Endothelial cell of umbilical vein (primary cell): ENCODE results near the gene RSPH10B. TPM values are rescaled to one million over a fixed set of nuclear protein-coding genes. Genes with fewer than 3 reads are reported as not detected.

Experiments
- BruUV-seq: library from RNA; stranded (reverse); fragments of 400-500 nt; replicated peaks from 2 replicates; lab custom pipeline; 2021; lab: Mats Ljungman, UMichigan
- CTCF ChIA-PET: fragments of 300-600, 350-600 bp; sonication (Branson Sonifier 250); formaldehyde crosslinking; loops from one replicate; lab custom pipeline; 2021; ENCODE audit warnings: antibody characterized with exemption, inconsistent platforms; lab: Charles Lee
- POLR2A ChIA-PET: fragments of 300-600, 350-600 bp; sonication (Branson Sonifier 250); formaldehyde crosslinking; loops from one replicate; lab custom pipeline; 2021; ENCODE audit warnings: antibody characterized with exemption, inconsistent platforms; lab: Charles Lee
- DNase-seq: peaks from one replicate; pipeline ENCODE4 v3.0.0-alpha.2; 2011; ENCODE audit warnings: low read depth, low spot score
- FAIRE-seq: peaks from 2 replicates; lab custom pipeline; 2011; peaks lifted over from hg19 to GRCh38; lab: Jason Lieb, UNC
- H2AFZ ChIP-seq: 2 replicates; pipeline ENCODE4 v1.6.0; 2012; ENCODE audit warnings: low read depth, low read length, control low read depth, inconsistent platforms
- H3K27ac ChIP-seq: 2 replicates; pipeline ENCODE4 v1.5.1; 2011; ENCODE audit warnings: low read depth, mild to moderate bottlenecking, control low read depth, low read length, moderate library complexity; ENCODE audit not compliant: insufficient read depth
- H3K27me3 ChIP-seq, 2 experiments: 2 replicates each; pipeline versions ENCODE4 v1.6.0 to v1.6.1; 2011; ENCODE audit warnings: low read length in 2 of 2, mixed read lengths in 1 of 2; ENCODE audit not compliant: control insufficient read depth in 2 of 2, insufficient read depth in 2 of 2
- H3K36me3 ChIP-seq, 2 experiments: 2 replicates in 1 of 2; 3 replicates in 1 of 2; pipeline ENCODE4 v1.5.1; 2011; ENCODE audit warnings: low read length in 2 of 2, mild to moderate bottlenecking in 1 of 2, moderate library complexity in 1 of 2; ENCODE audit not compliant: control insufficient read depth in 2 of 2, insufficient read depth in 2 of 2; ENCODE audit errors: extremely low read depth in 1 of 2
- H3K4me1 ChIP-seq: 3 replicates; pipeline ENCODE4 v1.5.1; 2011; ENCODE audit warnings: mild to moderate bottlenecking, low read length; ENCODE audit not compliant: control insufficient read depth, insufficient read depth; ENCODE audit errors: extremely low read depth
- H3K4me2 ChIP-seq: 2 replicates; pipeline ENCODE4 v1.6.1; 2011; ENCODE audit warnings: low read length, control low read depth, mixed read lengths; ENCODE audit not compliant: insufficient read depth
- H3K4me3 ChIP-seq, 3 experiments: fragments of 200-600 bp in 1 of 3; sonication (generic), shearing (Covaris generic) in 1 of 3; replicated peaks in 1 of 3; 2 replicates each; pipeline ENCODE4 v1.5.1; 2011 to 2016; ENCODE audit warnings: control low read depth in 3 of 3, low read length in 3 of 3, mild to moderate bottlenecking in 2 of 3, inconsistent platforms in 1 of 3, low read depth in 1 of 3, moderate library complexity in 1 of 3; ENCODE audit not compliant: insufficient read depth in 1 of 3
- H3K79me2 ChIP-seq: 2 replicates; pipeline ENCODE4 v1.6.0; 2012; ENCODE audit warnings: low read length, inconsistent platforms; ENCODE audit not compliant: control insufficient read depth, insufficient read depth
- H3K9ac ChIP-seq: replicated peaks from 2 replicates; pipeline ENCODE3; 2011; ENCODE audit warnings: low read length, control low read depth; ENCODE audit not compliant: insufficient read depth; ENCODE audit errors: extremely low read depth
- H3K9me1 ChIP-seq: replicated peaks from 3 replicates; pipeline ENCODE4 v1.6.0; 2011; ENCODE audit warnings: mild to moderate bottlenecking, low read length; ENCODE audit not compliant: control insufficient read depth, insufficient read depth; ENCODE audit errors: extremely low read depth
- H3K9me3 ChIP-seq: replicated peaks from 2 replicates; pipeline ENCODE4 v1.5.1; 2012; ENCODE audit warnings: low read length, inconsistent platforms; ENCODE audit not compliant: control insufficient read depth, insufficient read depth
- H4K20me1 ChIP-seq: replicated peaks from 2 replicates; pipeline ENCODE3; 2011; ENCODE audit warnings: mild to moderate bottlenecking, low read length; ENCODE audit not compliant: control insufficient read depth, insufficient read depth; ENCODE audit errors: extremely low read depth
- CTCF ChIP-seq, 2 donors: IDR thresholded peaks; 1 replicate in 1 of 2; 2 replicates in 1 of 2; pipeline ENCODE4 v1.5.1; 2011; ENCODE audit warnings: low read length in 2 of 2, mild to moderate bottlenecking in 2 of 2, moderate library complexity in 2 of 2, control low read depth in 1 of 2, inconsistent platforms in 1 of 2, low read depth in 1 of 2; ENCODE audit not compliant: insufficient read depth in 1 of 2; ENCODE audit errors: extremely low read depth in 1 of 2
- EZH2 ChIP-seq: IDR thresholded peaks from 2 replicates; pipeline ENCODE4 v1.6.1; 2012; ENCODE audit warnings: borderline replicate concordance, low read depth, mild to moderate bottlenecking, moderate library complexity, low read length, inconsistent platforms; ENCODE audit not compliant: severe bottlenecking
- FOS ChIP-seq: IDR thresholded peaks from 2 replicates; pipeline ENCODE4 v1.6.1; 2011; ENCODE audit warnings: mild to moderate bottlenecking, low read length, moderate library complexity, borderline replicate concordance; ENCODE audit not compliant: insufficient read depth
- GATA2 ChIP-seq: IDR thresholded peaks from 2 replicates; pipeline ENCODE4 v1.7.0; 2011; ENCODE audit warnings: low read depth, mild to moderate bottlenecking, moderate library complexity, mixed read lengths, low read length; ENCODE audit not compliant: insufficient read length, insufficient read depth
- JUN ChIP-seq: IDR thresholded peaks from 2 replicates; pipeline ENCODE4 v1.6.1; 2011; ENCODE audit warnings: borderline replicate concordance, low read depth; ENCODE audit not compliant: insufficient read length, insufficient read depth
- MAX ChIP-seq: IDR thresholded peaks from 2 replicates; pipeline ENCODE4 v1.6.1; 2011; ENCODE audit not compliant: insufficient read depth, insufficient read length
- MYC ChIP-seq: IDR thresholded peaks from one replicate; pipeline ENCODE4 v1.6.1; 2011; ENCODE audit warnings: mild to moderate bottlenecking, low read depth, low read length
- POLR2A ChIP-seq: IDR thresholded peaks from 2 replicates; pipeline ENCODE4 v1.6.1; 2012; ENCODE audit warnings: low read depth, mild to moderate bottlenecking, control low read depth, low read length
- POLR2AphosphoS5 ChIP-seq: IDR thresholded peaks from 2 replicates; pipeline ENCODE4 v1.6.1; 2012; ENCODE audit warnings: low read depth, mild to moderate bottlenecking, control low read depth, low read length, moderate library complexity; ENCODE audit not compliant: insufficient read depth
- dilution Hi-C: fragments of 300-500 bp; cut with MboI; formaldehyde crosslinking; loops from one replicate; pipeline ENCODE4 v1.15.0; 2019; ENCODE audit warnings: low sequenced_read_pairs; ENCODE audit not compliant: extremely low pct_ligation_motif_present
- intact Hi-C: fragments of 100-400 bp; cut with micrococcal nuclease; formaldehyde crosslinking; loops from one replicate; pipeline ENCODE4 v1.10.0; 2022
- polyA plus RNA-seq, 4 experiments: library from polyadenylated mRNA; depleted of rRNA in 3 of 4; stranded (reverse) in 3 of 4; unstranded in 1 of 4; fragments of >200 nt; gene quantifications; 2 replicates each; pipeline versions ENCODE4 v1.2.1 to v1.2.3, GENCODE V29; 2011 to 2012; ENCODE audit warnings: missing spikeins in 1 of 4
- total RNA-seq: library from RNA; stranded (reverse); gene quantifications from 2 replicates; pipeline ENCODE4 v1.2.3, GENCODE V29; 2021

The RSPH10B gene
- total and polyA plus RNA-seq, 2 donors (not counting 3 experiments of a cell fraction or from before 2014, with no cell fraction given), result 0.15 to 0.29 TPM

- Histone ChIP-seq H3K79me2 (peaks cover 35% of the 10 kb centered on the region), H2AFZ (no peak overlapping the region), H3K9me1 (no peaks in the 10 kb centered on the region), H3K4me2 (no peak overlapping the region), H3K27me3 (no peaks in the 10 kb centered on the region), H3K36me3 (peaks cover 7 to 10% of the 10 kb centered on the region in 2 experiments), H3K4me1 (peaks cover 5% of the 10 kb centered on the region), H3K4me3 (no peak overlapping the region), H3K9ac (no peak overlapping the region), H3K9me3 (no peaks in the 10 kb centered on the region), H3K27ac (no peak overlapping the region), H4K20me1 (no peaks in the 10 kb centered on the region)
- TF ChIP-seq MYC, result no peak
- FAIRE-seq (no peak), DNase-seq (no peak)
- intact Hi-C loops, result no loop called here
- dilution Hi-C loops, result no loop called here
- ChIA-PET POLR2A (no interaction called here), CTCF (interaction anchor here (0.6 kb wide), 1 partner anchor 338 kb away, joined by 3 read pairs; no protein-coding TSS in a partner anchor)
- BruUV-seq, result no TSS peak
Measured at GRCh38 chr7:6012355-6013104, 42.0 kb upstream of the RSPH10B start.

GRCh38 chr7:6011541-6011940 is 41.1 kb upstream of the RSPH10B start:
- TF ChIP-seq JUN (no peak), GATA2 (no peak), MAX (no peak), FOS (no peak), EZH2 (no peak), MYC (no peak), POLR2A (no peak), POLR2AphosphoS5 (no peak), CTCF (IDR thresholded peaks at IDR 0.05; ENCODE audit: extremely low read depth in 1 of 2, insufficient read depth in 1 of 2, low read depth in 1 of 2, low read length in 2 of 2) (no peak)
- FAIRE-seq, result no peak

More at GRCh38 chr7:6011541-6011940, 41.1 kb upstream of the RSPH10B start:
- BruUV-seq, result no TSS peak
- no peak overlapping the region for H3K9ac ChIP-seq
- H2AFZ ChIP-seq, result no peak overlapping the region
- H3K9me3 ChIP-seq, result no peaks in the 10 kb centered on the region
- ChIA-PET POLR2A (interaction anchor here (0.5 kb wide), 1 partner anchor 13 kb away, joined by 3 read pairs; no protein-coding TSS in a partner anchor), CTCF (no interaction called here)
- H4K20me1 ChIP-seq, result no peaks in the 10 kb centered on the region
- H3K27ac ChIP-seq, result no peak overlapping the region
- intact Hi-C loops (no loop called here), dilution Hi-C loops (no loop called here)
- H3K9me1 ChIP-seq, result no peaks in the 10 kb centered on the region
- H3K79me2 ChIP-seq, result peaks cover 38% of the 10 kb centered on the region
- H3K4me1 ChIP-seq, result peaks cover 5% of the 10 kb centered on the region
- no peak overlapping the region for H3K4me3 ChIP-seq
- H3K27me3 ChIP-seq, result no peaks in the 10 kb centered on the region
- no peak overlapping the region for H3K4me2 ChIP-seq
- peaks cover 4 to 10% of the 10 kb centered on the region in 2 experiments for H3K36me3 ChIP-seq
- no peak for DNase-seq
